Hepatocyte (in vitro differentiated cells): ENCODE data around the gene FAM170B.

Experiments used
- CTCF ChIP-seq: fragments of 200-600 bp; sonication (generic); IDR thresholded peaks from 2 replicates; pipeline ENCODE4 v1.5.1; 2016; ENCODE audit warnings: antibody characterized with exemption, mild to moderate bottlenecking; ENCODE audit not compliant: poor library complexity
- EZH2phosphoT487 ChIP-seq: fragments of 200-600 bp; sonication (generic); IDR thresholded peaks from one replicate; pipeline ENCODE4 v1.6.1; 2018; ENCODE audit warnings: antibody characterized with exemption, mild to moderate bottlenecking, low read depth, moderate library complexity; ENCODE audit not compliant: unreplicated experiment, severe bottlenecking

DNA sequence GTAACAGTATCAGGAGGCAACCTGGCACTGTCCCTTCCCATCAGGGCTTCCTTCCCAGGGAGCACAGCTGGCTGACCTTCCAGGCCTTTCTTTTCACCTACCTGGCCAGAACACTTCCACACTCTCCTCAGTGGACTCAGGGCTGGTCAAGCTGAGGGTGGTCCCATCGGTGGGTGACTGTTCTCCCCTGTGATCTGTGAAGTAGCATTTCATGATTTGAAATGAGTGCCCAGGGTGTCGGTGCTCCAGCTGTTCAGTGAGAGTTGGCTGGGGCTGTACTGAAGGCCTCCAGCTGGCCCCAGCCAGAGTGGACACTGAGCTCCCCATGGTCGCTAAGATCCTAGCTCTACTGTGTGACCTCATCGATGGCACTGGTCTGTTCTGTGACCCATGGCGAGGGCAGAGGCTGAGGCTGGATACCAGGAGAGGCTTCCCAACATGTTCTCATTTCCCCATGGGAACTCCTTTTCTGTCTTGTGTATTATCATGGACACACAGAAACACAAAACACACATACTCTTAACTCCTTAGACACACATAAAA lies at the start of gene FAM170B:
- TF ChIP-seq CTCF (no peak), EZH2phosphoT487 (no peak)
